ENCODE data around the gene ACTN1. TPM values are rescaled to one million over a fixed set of nuclear protein-coding genes. Genes with fewer than 3 reads are reported as not detected.

ACTN1 gene
- total and polyA plus RNA-seq, 10 of the 15 experiments (the other 5 are each of a cell fraction or from before 2014, with no cell fraction given) = 0.14 to 39.4 (median 2.6) TPM

- TF ChIP-seq SIX5 (IDR thresholded peaks at IDR 0.05; ENCODE audit: low read depth, low read length, severe bottlenecking) = no peak
- TF ChIP-seq JUND (IDR thresholded peaks at IDR 0.05; ENCODE audit: low read depth, low read length) = no peak
- no peak for TF ChIP-seq ZBTB33 (IDR thresholded peaks at IDR 0.05)
- no peak for TF ChIP-seq FOXM1 (IDR thresholded peaks at IDR 0.05; ENCODE audit: low read depth, low read length)
- TF ChIP-seq RUNX3 (IDR thresholded peaks at IDR 0.05; ENCODE audit: low read length) = no peak
- peak; percentile 92 for TF ChIP-seq PBX3 (IDR thresholded peaks at IDR 0.05; ENCODE audit: insufficient replicate concordance, low read depth, low read length)
- TF ChIP-seq POLR2A (IDR thresholded peaks at IDR 0.05; ENCODE audit: low read depth, low read length) = no peak
- TF ChIP-seq SPI1 (IDR thresholded peaks at IDR 0.05; ENCODE audit: borderline replicate concordance, insufficient read depth, low read depth, low read length) = no peak
- TF ChIP-seq MTA3 (IDR thresholded peaks at IDR 0.05; ENCODE audit: borderline replicate concordance, low read length) = no peak
- no peak for TF ChIP-seq GABPA (IDR thresholded peaks at IDR 0.05; ENCODE audit: low read depth)
- no peak for TF ChIP-seq EP300 (IDR thresholded peaks at IDR 0.05; ENCODE audit: borderline replicate concordance in 1 of 2, control insufficient read depth in 1 of 2, low read depth in 2 of 2, low read length in 2 of 2)
- no peak for TF ChIP-seq BRCA1 (IDR thresholded peaks at IDR 0.05; ENCODE audit: low read depth, low read length)
- TF ChIP-seq BACH1 (IDR thresholded peaks at IDR 0.05; ENCODE audit: borderline replicate concordance) = peak; percentile 67; the same call in 1 of the 2 replicates
- no peak for TF ChIP-seq RAD21 (IDR thresholded peaks at IDR 0.05; ENCODE audit: insufficient read depth, low read depth, low read length)
- peak; percentile 61 for TF ChIP-seq DPF2 (IDR thresholded peaks at IDR 0.05)
- TF ChIP-seq ATF7 (IDR thresholded peaks at IDR 0.05; ENCODE audit: low read depth) = no peak
- TF ChIP-seq SRF (IDR thresholded peaks at IDR 0.05; ENCODE audit: low read depth in 2 of 2, low read length in 2 of 2) = no peak
- TF ChIP-seq ELK1 (IDR thresholded peaks at IDR 0.05; ENCODE audit: low read depth, low read length) = no peak
- no peak for TF ChIP-seq E2F4 (IDR thresholded peaks at IDR 0.05; ENCODE audit: low read depth, low read length)
- TF ChIP-seq PML (IDR thresholded peaks at IDR 0.05; ENCODE audit: low read length) = no peak
- no peak for TF ChIP-seq CHD1 (IDR thresholded peaks at IDR 0.05; ENCODE audit: low read depth, low read length)
- TF ChIP-seq MEF2B (IDR thresholded peaks at IDR 0.05; ENCODE audit: partially characterized antibody, poor library complexity, severe bottlenecking) = no peak
- TF ChIP-seq MXI1 (IDR thresholded peaks at IDR 0.05; ENCODE audit: low read depth, low read length) = no peak
- peak; percentile 83 for TF ChIP-seq SP1 (IDR thresholded peaks at IDR 0.05; ENCODE audit: low read depth, low read length)
- no peak for TF ChIP-seq NFXL1 (IDR thresholded peaks at IDR 0.05; ENCODE audit: borderline replicate concordance)
- peak; percentile 76 for TF ChIP-seq SUZ12 (IDR thresholded peaks at IDR 0.05; ENCODE audit: unreplicated experiment)
- no peak for TF ChIP-seq KDM1A (IDR thresholded peaks at IDR 0.05; ENCODE audit: borderline replicate concordance)
- TF ChIP-seq IKZF2 (IDR thresholded peaks at IDR 0.05) = peak in 1 of 2 experiments; percentile 18; a peak in 1 of 4 replicates
Observed at GRCh38 chr14:68979021-68979721, at the start of gene ACTN1 (continued).

All from GM12878 (cell line).